OCI-LY3 (cell line): ENCODE data around the gene C1QTNF6.

Experiments
- H2AFZ ChIP-seq: fragments of 200-600, 300-600 bp; shearing (Covaris generic); 2 replicates; pipeline ENCODE4 v1.6.0; 2014; ENCODE audit warnings: antibody characterized with exemption, low read depth, low read length
- H3K27ac ChIP-seq: fragments of 200-600, 300-600 bp; sonication (generic); 2 replicates; pipeline ENCODE4 v1.5.1; 2014; ENCODE audit warnings: mild to moderate bottlenecking, low read length, moderate library complexity, mixed read lengths
- H3K27me3 ChIP-seq: fragments of 200-600, 300-600 bp; sonication (generic); 2 replicates; pipeline ENCODE4 v1.6.1; 2014; ENCODE audit warnings: low read depth, low read length, mixed read lengths
- H3K36me3 ChIP-seq: fragments of 200-600, 300-600 bp; sonication (generic); replicated peaks from 2 replicates; pipeline ENCODE3; 2014; ENCODE audit warnings: low read depth, low read length, mixed read lengths
- H3K4me1 ChIP-seq: fragments of 300-600, 200-600 bp; sonication (generic); 2 replicates; pipeline ENCODE4 v1.6.1; 2014; ENCODE audit warnings: low read length, mixed read lengths
- H3K4me2 ChIP-seq: fragments of 200-600, 300-600 bp; sonication (generic); 2 replicates; pipeline ENCODE4 v1.6.1; 2014; ENCODE audit warnings: low read length, mixed read lengths
- H3K4me3 ChIP-seq: fragments of 300-600, 200-600 bp; sonication (generic); 2 replicates; pipeline ENCODE4 v1.5.1; 2014; ENCODE audit warnings: antibody characterized with exemption, mild to moderate bottlenecking, low read length, moderate library complexity
- H3K79me2 ChIP-seq: fragments of 300-600, 200-600 bp; shearing (Covaris generic); 2 replicates; pipeline ENCODE4 v1.6.1; 2014; ENCODE audit warnings: mild to moderate bottlenecking, low read length, mixed read lengths
- H3K9ac ChIP-seq: fragments of 300-600, 200-600 bp; shearing (Covaris generic); 2 replicates; pipeline ENCODE4 v1.6.0; 2014; ENCODE audit warnings: mild to moderate bottlenecking, low read length, moderate library complexity
- H3K9me3 ChIP-seq: fragments of 200-600, 300-600 bp; shearing (Covaris generic); 2 replicates; pipeline ENCODE4 v1.6.1; 2014; ENCODE audit warnings: low read length, mixed read lengths; ENCODE audit not compliant: insufficient read depth
- H4K20me1 ChIP-seq: fragments of 200-600, 300-600 bp; sonication (generic); 2 replicates; pipeline ENCODE4 v1.6.1; 2016; ENCODE audit warnings: low read length, mixed read lengths; ENCODE audit not compliant: insufficient read depth
- EZH2phosphoT487 ChIP-seq: fragments of 200-600 bp; shearing (Covaris generic); IDR thresholded peaks from 2 replicates; pipeline ENCODE4 v1.6.1; 2018; ENCODE audit warnings: antibody characterized with exemption, mixed run types, low read depth
- TF ChIP-seq, protein P1 (sequence below): fragments of 200-600, 300-600 bp; sonication (generic); IDR thresholded peaks from 2 replicates; pipeline ENCODE4 v1.5.1; 2014; ENCODE audit warnings: antibody characterized with exemption, low read length, low read depth

The C1QTNF6 gene

GRCh38 chr22:37161443-37161842 is 26.6 kb downstream of the C1QTNF6 start:
- peaks cover 36% of the 10 kb centered on the region for H3K27me3 ChIP-seq
- no peak overlapping the region for H2AFZ ChIP-seq
- H3K4me1 ChIP-seq = peaks cover 56% of the 10 kb centered on the region
- H3K36me3 ChIP-seq = no peaks in the 10 kb centered on the region
- H3K4me2 ChIP-seq = peak overlapping the region; percentile 82
- no peaks in the 10 kb centered on the region for H3K9me3 ChIP-seq
- no peaks in the 10 kb centered on the region for H4K20me1 ChIP-seq
- no peaks in the 10 kb centered on the region for H3K79me2 ChIP-seq
- TF ChIP-seq EZH2phosphoT487 = no peak
- TF ChIP-seq, protein P1, sequence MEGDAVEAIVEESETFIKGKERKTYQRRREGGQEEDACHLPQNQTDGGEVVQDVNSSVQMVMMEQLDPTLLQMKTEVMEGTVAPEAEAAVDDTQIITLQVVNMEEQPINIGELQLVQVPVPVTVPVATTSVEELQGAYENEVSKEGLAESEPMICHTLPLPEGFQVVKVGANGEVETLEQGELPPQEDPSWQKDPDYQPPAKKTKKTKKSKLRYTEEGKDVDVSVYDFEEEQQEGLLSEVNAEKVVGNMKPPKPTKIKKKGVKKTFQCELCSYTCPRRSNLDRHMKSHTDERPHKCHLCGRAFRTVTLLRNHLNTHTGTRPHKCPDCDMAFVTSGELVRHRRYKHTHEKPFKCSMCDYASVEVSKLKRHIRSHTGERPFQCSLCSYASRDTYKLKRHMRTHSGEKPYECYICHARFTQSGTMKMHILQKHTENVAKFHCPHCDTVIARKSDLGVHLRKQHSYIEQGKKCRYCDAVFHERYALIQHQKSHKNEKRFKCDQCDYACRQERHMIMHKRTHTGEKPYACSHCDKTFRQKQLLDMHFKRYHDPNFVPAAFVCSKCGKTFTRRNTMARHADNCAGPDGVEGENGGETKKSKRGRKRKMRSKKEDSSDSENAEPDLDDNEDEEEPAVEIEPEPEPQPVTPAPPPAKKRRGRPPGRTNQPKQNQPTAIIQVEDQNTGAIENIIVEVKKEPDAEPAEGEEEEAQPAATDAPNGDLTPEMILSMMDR = no peak
- H3K4me3 ChIP-seq = no peak overlapping the region
- no peak overlapping the region for H3K9ac ChIP-seq
- peak overlapping the region; percentile 92 for H3K27ac ChIP-seq

DNA sequence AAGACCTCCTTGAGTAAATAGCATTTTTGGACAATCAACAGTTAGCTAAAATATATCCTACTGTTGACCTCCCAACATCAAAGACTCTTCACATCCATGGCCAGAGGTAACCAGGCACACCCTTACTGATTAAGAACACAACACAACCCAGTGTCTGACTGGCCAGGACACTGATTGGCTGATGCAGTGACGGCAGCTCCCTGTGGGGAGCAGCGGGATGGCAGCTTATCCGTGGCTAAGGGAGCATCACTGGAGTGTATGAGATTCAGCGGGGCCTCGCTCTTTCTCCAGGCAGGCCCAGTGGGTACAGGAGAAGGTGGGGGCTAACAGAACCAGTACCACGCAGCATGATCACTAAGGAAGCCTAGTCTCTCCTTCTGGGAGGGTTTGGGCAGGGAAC is 28.0 kb downstream of the C1QTNF6 start:
- Histone ChIP-seq H3K9ac (no peak overlapping the region), H3K36me3 (no peaks in the 10 kb centered on the region), H3K4me1 (peaks cover 52% of the 10 kb centered on the region), H3K79me2 (no peaks in the 10 kb centered on the region), H4K20me1 (no peaks in the 10 kb centered on the region), H3K4me2 (no peak overlapping the region), H3K27ac (no peak overlapping the region), H3K4me3 (no peak overlapping the region), H2AFZ (no peak overlapping the region), H3K9me3 (no peaks in the 10 kb centered on the region), H3K27me3 (peaks cover 41% of the 10 kb centered on the region)
- TF ChIP-seq, protein P1 = no peak

GRCh38 chr22:37158963-37159290 is 29.1 kb downstream of the C1QTNF6 start:
- peaks cover 41% of the 10 kb centered on the region for H3K27me3 ChIP-seq
- no peak overlapping the region for H3K9ac ChIP-seq
- TF ChIP-seq, protein P1 = no peak
- TF ChIP-seq EZH2phosphoT487 = no peak
- no peaks in the 10 kb centered on the region for H4K20me1 ChIP-seq
- no peak overlapping the region for H3K27ac ChIP-seq
- H3K4me3 ChIP-seq = no peak overlapping the region
- no peaks in the 10 kb centered on the region for H3K36me3 ChIP-seq
- H2AFZ ChIP-seq = no peak overlapping the region
- peaks cover 45% of the 10 kb centered on the region for H3K4me1 ChIP-seq
- no peak overlapping the region for H3K4me2 ChIP-seq
- H3K9me3 ChIP-seq = no peaks in the 10 kb centered on the region
- H3K79me2 ChIP-seq = no peaks in the 10 kb centered on the region

GRCh38 chr22:37157516-37158285 is 30.3 kb downstream of the C1QTNF6 start:
- Histone ChIP-seq H2AFZ (no peak overlapping the region), H3K9me3 (no peaks in the 10 kb centered on the region), H3K4me3 (no peak overlapping the region), H3K4me1 (peaks cover 40% of the 10 kb centered on the region), H3K27ac (no peak overlapping the region), H3K4me2 (no peak overlapping the region), H3K79me2 (no peaks in the 10 kb centered on the region), H3K9ac (no peak overlapping the region), H4K20me1 (no peaks in the 10 kb centered on the region), H3K27me3 (peaks cover 45% of the 10 kb centered on the region), H3K36me3 (no peaks in the 10 kb centered on the region)
- TF ChIP-seq EZH2phosphoT487 = no peak
- TF ChIP-seq, protein P1 = no peak
